Testis (tissue), 2 donors: ENCODE data around the gene TFAP2E.

Experiments used
- CTCF ChIP-seq, 3 experiments: fragments of 450-650 bp in 2 of 3; fragments of 200-600 bp in 1 of 3; sonication (generic) in 1 of 3; IDR thresholded peaks; one replicate each; pipeline ENCODE4 v1.5.1; 2016 to 2019; ENCODE audit warnings: antibody characterized with exemption in 3 of 3, mild to moderate bottlenecking in 2 of 3, moderate library complexity in 1 of 3
- POLR2A ChIP-seq: fragments of 450-650 bp; IDR thresholded peaks from one replicate; pipeline ENCODE4 v1.6.1; 2017; ENCODE audit warnings: antibody characterized with exemption, mild to moderate bottlenecking, moderate library complexity

GRCh38 chr1:35567947-35568558 is 5.1 kb upstream of the TFAP2E start:
- TF ChIP-seq CTCF (IDR thresholded peaks at IDR 0.05): no peak
- no peak for TF ChIP-seq POLR2A
